HG03558 (cell line): ENCODE measurements around the gene UBE2V1.
"Not testable (repeated sequence)": the region's sequence is repeated elsewhere in the genome, so short reads cannot be mapped to it uniquely, and the experiment has no call there.

ENCODE experiments used
- ATAC-seq: cut with Tn5 transposase; IDR thresholded peaks from one replicate; pipeline ENCODE4 v1.9.1; 2021; ENCODE audit warnings: moderate number of reproducible peaks; ENCODE audit not compliant: unreplicated experiment; ENCODE audit errors: extremely low read depth

Gene UBE2V1

DNA sequence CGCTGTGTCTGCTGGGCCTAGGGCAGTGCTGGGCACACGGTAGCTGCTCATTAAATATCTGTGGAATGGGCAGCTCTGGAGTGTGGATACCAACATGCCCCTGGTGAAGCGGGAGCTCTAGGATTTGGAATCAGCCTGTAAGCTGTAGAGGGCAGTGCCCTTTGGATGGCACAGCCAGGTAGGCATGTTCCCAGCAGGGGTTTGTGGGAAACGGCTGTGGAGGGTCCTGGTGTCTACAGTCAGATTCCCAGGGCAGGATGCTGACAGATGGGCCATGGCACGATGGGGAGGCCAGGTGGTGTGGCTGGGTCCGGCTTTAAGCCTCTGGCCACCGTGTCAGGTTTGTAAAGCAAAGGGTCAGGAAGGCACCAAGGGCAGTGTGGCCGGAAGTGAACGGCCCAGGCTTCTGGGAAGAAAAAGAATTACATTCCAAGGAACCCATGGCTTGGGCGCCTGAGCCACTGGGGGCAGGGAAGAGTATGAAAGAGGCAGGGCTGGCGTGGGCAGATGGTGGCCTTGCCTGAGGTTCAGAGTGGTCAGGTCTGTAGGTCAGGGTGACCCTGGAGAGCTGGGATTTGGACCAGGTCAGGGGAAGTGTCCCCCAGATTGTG is 44.8 kb downstream of the UBE2V1 start:
- ATAC-seq: no peak

DNA sequence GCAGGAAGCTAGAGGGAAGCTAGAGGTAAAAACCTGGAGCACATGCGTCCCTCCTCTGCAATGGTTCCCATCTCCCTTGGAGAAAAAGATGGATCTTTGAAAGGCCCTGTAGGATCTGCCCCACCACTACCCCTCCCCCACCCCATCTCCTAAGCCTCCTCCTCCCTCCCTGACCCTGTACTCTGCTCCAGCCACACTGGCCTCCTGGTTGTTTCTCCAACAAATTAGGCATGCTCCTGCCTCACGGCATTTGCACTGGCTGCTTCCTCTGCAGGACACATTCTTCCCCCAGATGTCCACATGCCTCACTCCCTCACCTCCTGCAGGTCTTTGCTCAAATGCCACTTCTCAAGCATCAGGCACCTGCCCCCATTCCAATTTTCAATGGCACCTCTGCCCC is 45.5 kb downstream of the UBE2V1 start:
- ATAC-seq: no peak

DNA sequence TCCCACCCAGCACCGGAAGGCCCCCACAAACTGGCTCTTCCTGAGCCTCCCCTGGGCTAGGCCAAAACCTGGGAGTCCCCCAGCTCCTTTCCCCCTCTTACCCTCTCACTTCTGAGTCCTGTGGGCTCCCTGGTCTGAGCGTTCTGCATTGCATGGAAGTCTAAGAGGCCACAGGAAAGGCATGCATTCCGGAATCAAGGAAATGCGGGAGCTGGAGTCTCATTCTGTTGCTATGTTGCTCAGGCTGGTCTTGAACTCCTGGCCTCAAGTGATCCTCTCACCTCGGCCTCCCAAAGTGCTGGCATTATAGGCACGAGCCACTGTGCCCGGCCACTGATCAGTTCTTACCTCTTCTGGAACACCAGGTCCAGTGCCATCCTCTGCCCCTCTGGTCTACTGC is 45.9 kb downstream of the UBE2V1 start:
- ATAC-seq: no peak

- no peak for ATAC-seq
Measured at GRCh38 chr20:50066161-50066834, 46.7 kb downstream of the UBE2V1 start.

DNA sequence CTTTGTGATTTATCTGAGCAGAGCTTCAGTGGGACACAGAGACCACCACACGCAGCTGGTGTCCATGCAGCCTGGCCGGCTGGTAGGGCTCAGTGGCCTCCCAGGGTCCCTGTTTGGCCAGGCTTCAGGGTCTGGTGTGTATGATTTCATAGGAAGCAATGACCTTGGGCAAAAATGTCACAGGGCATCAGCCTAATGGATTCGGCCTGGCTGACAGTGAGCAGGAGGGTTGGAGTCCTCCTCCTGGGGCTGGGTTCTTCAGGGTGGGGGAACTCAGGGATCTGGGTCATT is 47.7 kb downstream of the UBE2V1 start:
- no peak for ATAC-seq

GRCh38 chr20:50063763-50064162 is 49.2 kb downstream of the UBE2V1 start:
- not testable (repeated sequence) for ATAC-seq

GRCh38 chr20:50062006-50062838 is 50.7 kb downstream of the UBE2V1 start:
- ATAC-seq: no peak

GRCh38 chr20:50061151-50062005 is 51.6 kb downstream of the UBE2V1 start:
- ATAC-seq: no peak

GRCh38 chr20:50058662-50059402 is 54.1 kb downstream of the UBE2V1 start:
- ATAC-seq: no peak

- ATAC-seq: no peak
Measured at GRCh38 chr20:50057714-50058053, 55.3 kb downstream of the UBE2V1 start.

GRCh38 chr20:50056951-50057713 is 55.8 kb downstream of the UBE2V1 start:
- ATAC-seq: no peak

DNA sequence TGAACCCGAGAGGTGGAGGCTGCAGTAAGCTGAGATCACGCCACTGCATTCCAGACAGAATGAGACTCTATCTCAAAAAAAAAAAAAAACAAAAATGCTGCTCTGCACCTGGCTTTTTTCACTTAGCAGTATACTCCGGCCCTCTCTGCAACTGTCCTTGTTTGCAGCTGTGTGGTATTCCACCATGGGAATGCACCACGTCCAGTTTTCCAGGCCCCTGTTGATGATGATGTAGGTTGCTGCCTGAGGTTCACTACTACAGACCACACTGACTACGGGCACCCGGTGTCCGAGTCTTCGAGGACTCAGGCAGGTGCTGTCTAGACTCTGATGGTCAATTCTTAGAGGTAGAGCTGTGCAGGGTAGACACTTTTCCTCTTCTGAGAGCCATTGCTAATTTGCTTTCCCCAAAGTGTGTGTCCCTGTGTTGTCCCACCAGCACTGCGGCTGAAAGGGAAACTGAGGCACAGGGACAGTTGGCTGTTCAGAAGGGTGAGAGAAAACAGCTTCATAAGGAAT is 56.5 kb downstream of the UBE2V1 start:
- no peak for ATAC-seq

- no peak for ATAC-seq
Measured at GRCh38 chr20:50055524-50056083, 57.3 kb downstream of the UBE2V1 start.

DNA sequence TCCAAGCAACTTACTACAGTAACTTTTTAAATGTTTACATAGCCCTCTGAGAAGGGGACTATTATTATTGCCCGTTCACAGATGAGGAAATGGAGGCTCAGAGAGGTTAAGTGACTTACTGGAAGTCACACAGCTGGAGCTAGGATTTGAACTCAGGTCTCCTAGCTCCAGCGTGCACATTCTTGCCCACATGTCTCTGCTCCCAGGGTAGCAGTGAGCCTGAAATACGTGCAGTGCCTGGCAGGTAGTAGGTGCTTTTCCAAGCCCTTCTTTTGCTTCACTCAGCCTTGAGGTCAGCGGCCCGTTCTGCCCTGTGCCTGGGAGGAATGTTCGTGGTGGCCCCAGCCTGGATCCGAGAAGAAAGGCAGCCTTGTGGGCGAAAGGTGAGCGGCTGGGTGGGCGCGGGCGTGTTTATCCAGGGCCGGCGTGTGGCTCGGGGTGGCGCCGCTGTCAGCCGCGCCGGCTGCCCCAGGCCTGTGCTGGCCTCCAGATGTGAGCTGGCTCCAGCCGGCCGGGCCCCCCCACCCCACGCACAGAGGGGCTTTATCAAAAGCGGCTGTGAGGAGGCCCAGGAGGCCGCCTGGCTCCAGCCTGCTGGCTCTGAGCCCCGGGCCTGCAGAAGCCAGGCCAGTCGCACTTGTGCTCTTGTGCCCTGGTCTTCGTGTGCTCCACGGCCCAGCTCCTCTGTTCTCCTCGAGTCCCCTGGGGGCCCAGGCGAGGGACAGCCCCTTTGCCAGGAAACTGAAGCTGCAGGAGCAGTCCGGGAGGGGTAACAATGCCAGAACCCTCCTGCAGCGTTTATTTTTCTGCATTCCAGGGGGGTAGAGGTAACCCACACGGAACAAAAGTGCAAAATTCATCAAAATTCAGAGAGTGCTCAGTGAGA is 58.1 kb downstream of the UBE2V1 start:
- ATAC-seq: no peak

DNA sequence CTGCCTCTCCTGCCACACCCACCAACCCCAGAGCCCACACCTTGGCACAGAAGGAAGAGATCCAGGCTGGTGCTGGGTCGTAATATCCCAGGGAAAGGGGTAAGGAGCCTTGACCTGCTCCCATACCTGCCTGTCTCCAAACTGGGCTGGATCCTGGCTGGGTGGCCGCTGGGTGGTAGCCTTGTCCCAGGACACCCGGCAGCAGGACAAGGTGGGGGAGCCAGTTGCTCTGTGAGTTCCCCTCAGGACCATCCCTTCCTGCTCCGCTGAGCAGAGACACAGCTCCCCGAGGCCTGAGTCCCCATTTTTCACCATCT is 58.8 kb downstream of the UBE2V1 start:
- no peak for ATAC-seq

DNA sequence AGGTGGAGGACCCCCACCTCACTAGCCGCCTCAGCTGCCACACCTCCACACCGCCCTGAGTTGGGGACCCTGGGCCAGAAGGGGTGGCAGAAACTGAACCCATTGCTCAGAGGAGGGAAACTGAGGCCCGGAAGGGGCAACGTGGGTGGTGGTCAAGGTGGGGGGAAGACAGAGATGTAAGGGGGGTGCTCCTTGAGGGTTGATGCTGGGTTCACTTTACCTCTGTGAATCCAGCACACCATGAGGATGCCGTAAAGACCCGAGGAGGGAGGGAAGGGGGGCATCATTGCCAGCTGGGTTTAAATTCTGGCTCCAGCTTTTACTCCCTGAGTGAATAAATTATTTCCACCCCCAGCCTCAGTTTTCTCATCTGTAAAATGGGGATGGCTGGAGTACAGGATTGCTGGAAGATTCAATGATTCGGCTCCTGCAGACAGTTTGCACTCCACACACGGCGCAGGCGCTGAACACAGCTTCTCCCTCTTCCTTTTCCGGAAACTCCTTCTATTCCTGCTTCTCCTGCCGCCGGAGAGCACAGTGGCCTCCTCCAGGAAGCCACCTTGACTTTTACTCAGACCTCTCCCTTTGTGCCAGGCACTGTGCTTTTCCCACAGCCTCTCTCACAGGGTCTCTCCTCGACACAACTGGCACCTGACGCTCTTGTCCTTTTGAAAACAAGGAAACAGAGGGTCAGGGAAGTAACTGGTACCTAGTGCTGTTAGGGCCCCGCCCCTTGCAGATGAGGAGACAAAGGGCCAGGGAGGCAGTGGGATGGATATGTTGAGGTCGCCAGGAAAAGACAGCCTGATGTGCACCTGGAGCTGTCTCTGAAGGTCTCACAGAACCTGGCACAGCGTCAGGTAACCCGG is 59.4 kb downstream of the UBE2V1 start:
- no peak for ATAC-seq
